ENCODE data around the gene SNX7. TPM values are rescaled to one million over a fixed set of nuclear protein-coding genes. Genes with fewer than 3 reads are reported as not detected.

Gene SNX7
- total RNA-seq, 1 donor from 2014 or later: 17.5 TPM

- no peaks in the 10 kb centered on the region for H3K27me3 Mint-ChIP-seq (ENCODE audit: low read depth)
- H3K27ac Mint-ChIP-seq (ENCODE audit: unreplicated experiment): no peak overlapping the region
- no peak for TF ChIP-seq CTCF (conservative IDR thresholded peaks at IDR 0.05)
- DNase-seq (ENCODE audit: low read depth, low spot score): no peak
- no peaks in the 10 kb centered on the region for H3K4me1 Mint-ChIP-seq
- H3K36me3 Mint-ChIP-seq (ENCODE audit: low read depth): peaks cover 16% of the 10 kb centered on the region
- no peak overlapping the region for H3K4me3 Mint-ChIP-seq
- peaks cover 12% of the 10 kb centered on the region for H3K9me3 Mint-ChIP-seq
Measured at GRCh38 chr1:98681812-98682211, 20.3 kb downstream of the SNX7 start.

GRCh38 chr1:98688110-98688739, 26.7 kb downstream of the SNX7 start:
- Mint-ChIP-seq H3K4me3 (no peak overlapping the region), H3K36me3 (ENCODE audit: low read depth) (peaks cover 2% of the 10 kb centered on the region)

GRCh38 chr1:98690576-98690975, 29.1 kb downstream of the SNX7 start:
- H3K27me3 Mint-ChIP-seq (ENCODE audit: low read depth): no peaks in the 10 kb centered on the region
- H3K4me3 Mint-ChIP-seq: no peak overlapping the region
- TF ChIP-seq CTCF (conservative IDR thresholded peaks at IDR 0.05): no peak
- no peak overlapping the region for H3K27ac Mint-ChIP-seq (ENCODE audit: unreplicated experiment)
- H3K4me1 Mint-ChIP-seq: no peaks in the 10 kb centered on the region
- DNase-seq (ENCODE audit: low read depth, low spot score): no peak
- peaks cover 2% of the 10 kb centered on the region for H3K36me3 Mint-ChIP-seq (ENCODE audit: low read depth)
- no peaks in the 10 kb centered on the region for H3K9me3 Mint-ChIP-seq

More at GRCh38 chr1:98688110-98688739, 26.7 kb downstream of the SNX7 start:
- H3K27ac Mint-ChIP-seq (ENCODE audit: unreplicated experiment): no peak overlapping the region
- no peaks in the 10 kb centered on the region for H3K4me1 Mint-ChIP-seq
- no peak for TF ChIP-seq CTCF (conservative IDR thresholded peaks at IDR 0.05)
- no peak for DNase-seq (ENCODE audit: low read depth, low spot score)
- no peaks in the 10 kb centered on the region for H3K9me3 Mint-ChIP-seq
- H3K27me3 Mint-ChIP-seq (ENCODE audit: low read depth): no peaks in the 10 kb centered on the region

- H3K4me1 Mint-ChIP-seq: no peaks in the 10 kb centered on the region
- no peak overlapping the region for H3K4me3 Mint-ChIP-seq
- no peaks in the 10 kb centered on the region for H3K9me3 Mint-ChIP-seq
- H3K27me3 Mint-ChIP-seq (ENCODE audit: low read depth): no peaks in the 10 kb centered on the region
- no peak overlapping the region for H3K27ac Mint-ChIP-seq (ENCODE audit: unreplicated experiment)
- DNase-seq (ENCODE audit: low read depth, low spot score): no peak
- peaks cover 2% of the 10 kb centered on the region for H3K36me3 Mint-ChIP-seq (ENCODE audit: low read depth)
- TF ChIP-seq CTCF (conservative IDR thresholded peaks at IDR 0.05): no peak
Measured at GRCh38 chr1:98692482-98692881, 31.0 kb downstream of the SNX7 start.

- Mint-ChIP-seq H3K4me3 (no peak overlapping the region), H3K27ac (ENCODE audit: unreplicated experiment) (no peak overlapping the region), H3K4me1 (no peaks in the 10 kb centered on the region), H3K36me3 (ENCODE audit: low read depth) (peaks cover 2% of the 10 kb centered on the region), H3K27me3 (ENCODE audit: low read depth) (no peaks in the 10 kb centered on the region), H3K9me3 (no peaks in the 10 kb centered on the region)
- no peak for DNase-seq (ENCODE audit: low read depth, low spot score)
- TF ChIP-seq CTCF (conservative IDR thresholded peaks at IDR 0.05): no peak
Measured at GRCh38 chr1:98693385-98693784, 31.9 kb downstream of the SNX7 start.
